NCI-H2107 (cell line): ENCODE measurements around the gene SIRT4.
"Not testable (repeated sequence)": the region's sequence is repeated elsewhere in the genome, so short reads cannot be mapped to it uniquely, and the experiment has no call there.

Experiments
- DNase-seq: peaks from one replicate; lab custom pipeline; 2025; lab: John Stamatoyannopoulos, UW

The SIRT4 gene

GRCh38 chr12:120301962-120302815 lies at the start of gene SIRT4:
Gene SIRT4 (plus strand): TSS chr12:120302321. CDS start chr12:120303562, 1,241 bp downstream.
- DNase-seq, result peak; percentile 84

- not testable (repeated sequence) for DNase-seq
Measured at GRCh38 chr12:120253313-120253712, 48.8 kb upstream of the SIRT4 start.

GRCh38 chr12:120254809-120255208 lies 47.3 kb upstream of the SIRT4 start:
- no peak for DNase-seq

GRCh38 chr12:120257041-120257821 lies 44.9 kb upstream of the SIRT4 start:
- no peak for DNase-seq

- no peak for DNase-seq
Measured at GRCh38 chr12:120258323-120258896, 43.7 kb upstream of the SIRT4 start.

GRCh38 chr12:120259418-120260202 lies 42.5 kb upstream of the SIRT4 start:
- DNase-seq, result no peak

- no peak for DNase-seq
Measured at GRCh38 chr12:120260607-120261006, 41.5 kb upstream of the SIRT4 start.

GRCh38 chr12:120261951-120262851 lies 39.9 kb upstream of the SIRT4 start:
- DNase-seq, result no peak

GRCh38 chr12:120262852-120263747 lies 39.0 kb upstream of the SIRT4 start:
- no peak for DNase-seq

GRCh38 chr12:120263748-120264085 lies 38.4 kb upstream of the SIRT4 start:
- DNase-seq, result no peak

- DNase-seq, result no peak
Measured at GRCh38 chr12:120264086-120264903, 37.8 kb upstream of the SIRT4 start.

GRCh38 chr12:120264904-120265472 lies 37.1 kb upstream of the SIRT4 start:
- DNase-seq, result no peak

- DNase-seq, result peak; percentile 49
Measured at GRCh38 chr12:120265473-120266179, 36.5 kb upstream of the SIRT4 start, which contains the start of gene PXN. Gene PXN (minus strand): TSS chr12:120265730. CDS start chr12:120265629, 101 bp downstream.

- DNase-seq, result no peak
Measured at GRCh38 chr12:120266180-120266870, 35.8 kb upstream of the SIRT4 start.

GRCh38 chr12:120267736-120268135 lies 34.4 kb upstream of the SIRT4 start:
- DNase-seq, result no peak

- no peak for DNase-seq
Measured at GRCh38 chr12:120276734-120277133, 25.4 kb upstream of the SIRT4 start.
